ENCODE data around the gene MAGI1.

- TF ChIP-seq CTCF (IDR thresholded peaks at IDR 0.05) (no peak), POLR2A (IDR thresholded peaks at IDR 0.05) (no peak), POLR2AphosphoS5 (IDR thresholded peaks at IDR 0.05) (no peak)
Observed at GRCh38 chr3:65827076-65827475, 211.6 kb downstream of the MAGI1 start.
